ENCODE data around the gene ZNF391. TPM values are rescaled to one million over a fixed set of nuclear protein-coding genes. Genes with fewer than 3 reads are reported as not detected.

ZNF391 gene
- total and polyA plus RNA-seq, 4 experiments from 2014 or later = 1.8 to 3.7 (median 2.5) TPM

Other genes starting within 250 kb of the ZNF391 start
- 1 to 10 TPM; 1.9 to 2.5 TPM for gene PRSS16, start 141.1 kb upstream of the ZNF391 start, total RNA-seq
- gene PRSS16, start 141.1 kb upstream of the ZNF391 start, polyA plus RNA-seq = 1 to 10 TPM; 1.5 to 3.3 TPM
- not detected for gene POM121L2, start 76.5 kb upstream of the ZNF391 start, total RNA-seq
- gene POM121L2, start 76.5 kb upstream of the ZNF391 start, polyA plus RNA-seq = not detected
- gene ZNF184, start 84.3 kb downstream of the ZNF391 start, total RNA-seq = 10 to 100 TPM; 15.2 to 17.4 TPM
- gene ZNF184, start 84.3 kb downstream of the ZNF391 start, polyA plus RNA-seq = 10 to 100 TPM in 1 of 2 donors, 1 to 10 TPM in 1; 4.8 to 12.7 TPM